Skeletal muscle tissue (tissue), 4 donors: ENCODE results near the gene BCDIN3D. TPM values are rescaled to one million over a fixed set of nuclear protein-coding genes. Genes with fewer than 3 reads are reported as not detected.

Source experiments
- H3K27ac ChIP-seq: one replicate; pipeline ENCODE4 v1.7.0; 2013; ENCODE audit warnings: mild to moderate bottlenecking, low read depth, low read length, inconsistent platforms
- H3K27me3 ChIP-seq, 3 donors: one replicate each; pipeline ENCODE4 v1.7.0; 2013; ENCODE audit warnings: low read length in 3 of 3; ENCODE audit not compliant: control insufficient read depth in 3 of 3, insufficient read depth in 3 of 3
- H3K36me3 ChIP-seq, 3 donors: one replicate each; pipeline ENCODE4 v1.7.0; 2013; ENCODE audit warnings: low read length in 3 of 3; ENCODE audit not compliant: control insufficient read depth in 3 of 3, insufficient read depth in 3 of 3
- H3K4me1 ChIP-seq, 3 donors: one replicate each; pipeline ENCODE4 v1.7.0; 2013; ENCODE audit warnings: low read length in 3 of 3, mild to moderate bottlenecking in 3 of 3; ENCODE audit not compliant: control insufficient read depth in 3 of 3, insufficient read depth in 3 of 3
- H3K4me3 ChIP-seq, 3 donors: one replicate each; pipeline ENCODE4 v1.7.0; 2013; ENCODE audit warnings: low read length in 3 of 3
- H3K9ac ChIP-seq, 3 donors: one replicate each; pipeline ENCODE4 v1.7.0; 2013; ENCODE audit warnings: low read length in 3 of 3, mild to moderate bottlenecking in 3 of 3, moderate library complexity in 2 of 3, low read depth in 1 of 3
- H3K9me3 ChIP-seq, 3 donors: one replicate each; pipeline ENCODE4 v1.7.0; 2013; ENCODE audit warnings: low read length in 3 of 3; ENCODE audit not compliant: control insufficient read depth in 3 of 3
- total RNA-seq: library from RNA; depleted of rRNA; stranded (reverse); fragments of >200 nt; gene quantifications from one replicate; pipeline ENCODE4 v1.2.3, GENCODE V29; 2014
- donor health status: Osteomylitis.

BCDIN3D gene
- total RNA-seq, result 6.8 TPM

GRCh38 chr12:49842519-49843352, at the start of gene BCDIN3D:
TSS of gene BCDIN3D (minus strand) at chr12:49843106. CDS start at chr12:49843087, 19 bp downstream.
- H3K9ac ChIP-seq, result peak within 1 kb of the TSS; percentile 92 to 94 (median 93)
- H3K27me3 ChIP-seq, result peaks cover 0 to 8% (median 7%) of the 10 kb centered on the region in 3 donors
- no peaks in the 10 kb centered on the region for H3K9me3 ChIP-seq
- peak within 1 kb of the TSS; percentile 90 for H3K27ac ChIP-seq
- peak within 1 kb of the TSS; percentile 93 to 98 (median 97) for H3K4me3 ChIP-seq
- peaks cover 11 to 21% (median 16%) of the 10 kb centered on the region in 3 donors for H3K4me1 ChIP-seq
- peaks cover 0 to 7% (median 0%) of the 10 kb centered on the region in 3 donors for H3K36me3 ChIP-seq

- H3K36me3 ChIP-seq, result no peaks in the 10 kb centered on the region
- H3K4me3 ChIP-seq, result no peak overlapping the region
- no peaks in the 10 kb centered on the region for H3K4me1 ChIP-seq
- peaks cover 2 to 19% (median 5%) of the 10 kb centered on the region in 3 donors for H3K27me3 ChIP-seq
- H3K9me3 ChIP-seq, result no peaks in the 10 kb centered on the region
- H3K27ac ChIP-seq, result no peak overlapping the region
- H3K9ac ChIP-seq, result no peak overlapping the region
Observed at GRCh38 chr12:49892084-49892731, 49.3 kb upstream of the BCDIN3D start.

GRCh38 chr12:49891476-49891875, 48.6 kb upstream of the BCDIN3D start:
- no peak overlapping the region for H3K27ac ChIP-seq
- no peaks in the 10 kb centered on the region for H3K36me3 ChIP-seq
- no peak overlapping the region for H3K4me3 ChIP-seq
- no peak overlapping the region for H3K9ac ChIP-seq
- H3K27me3 ChIP-seq, result peaks cover 2 to 15% (median 5%) of the 10 kb centered on the region in 3 donors
- no peaks in the 10 kb centered on the region for H3K4me1 ChIP-seq
- H3K9me3 ChIP-seq, result no peaks in the 10 kb centered on the region

- Histone ChIP-seq H3K4me1 (no peaks in the 10 kb centered on the region), H3K4me3 (no peak overlapping the region), H3K36me3 (no peaks in the 10 kb centered on the region), H3K27ac (no peak overlapping the region), H3K9me3 (no peaks in the 10 kb centered on the region), H3K9ac (no peak overlapping the region), H3K27me3 (peaks cover 4 to 17% (median 5%) of the 10 kb centered on the region in 3 donors)
Observed at GRCh38 chr12:49891012-49891411, 48.1 kb upstream of the BCDIN3D start.

GRCh38 chr12:49890096-49890461, 47.2 kb upstream of the BCDIN3D start:
- Histone ChIP-seq H3K4me3 (no peak overlapping the region), H3K27me3 (peaks cover 5 to 19% (median 8%) of the 10 kb centered on the region in 3 donors), H3K9me3 (no peaks in the 10 kb centered on the region), H3K27ac (no peak overlapping the region), H3K36me3 (no peaks in the 10 kb centered on the region), H3K4me1 (no peaks in the 10 kb centered on the region), H3K9ac (no peak overlapping the region)

- H3K9me3 ChIP-seq, result no peaks in the 10 kb centered on the region
- no peaks in the 10 kb centered on the region for H3K36me3 ChIP-seq
- peaks cover 5 to 19% (median 11%) of the 10 kb centered on the region in 3 donors for H3K27me3 ChIP-seq
- no peak overlapping the region for H3K9ac ChIP-seq
- H3K27ac ChIP-seq, result no peak overlapping the region
- H3K4me3 ChIP-seq, result no peak overlapping the region
- H3K4me1 ChIP-seq, result no peaks in the 10 kb centered on the region
Observed at GRCh38 chr12:49889361-49890095, 46.6 kb upstream of the BCDIN3D start.

- Histone ChIP-seq H3K9me3 (no peaks in the 10 kb centered on the region), H3K36me3 (no peaks in the 10 kb centered on the region), H3K27ac (no peak overlapping the region), H3K4me1 (no peaks in the 10 kb centered on the region), H3K9ac (no peak overlapping the region), H3K4me3 (no peak overlapping the region), H3K27me3 (peaks cover 5 to 19% (median 14%) of the 10 kb centered on the region in 3 donors)
Observed at GRCh38 chr12:49888461-49889151, 45.7 kb upstream of the BCDIN3D start.

- no peaks in the 10 kb centered on the region for H3K4me1 ChIP-seq
- no peak overlapping the region for H3K27ac ChIP-seq
- H3K9me3 ChIP-seq, result no peaks in the 10 kb centered on the region
- no peak overlapping the region for H3K9ac ChIP-seq
- peaks cover 5 to 19% (median 12%) of the 10 kb centered on the region in 3 donors for H3K27me3 ChIP-seq
- H3K36me3 ChIP-seq, result no peaks in the 10 kb centered on the region
- H3K4me3 ChIP-seq, result no peak overlapping the region
Observed at GRCh38 chr12:49887536-49888401, 44.9 kb upstream of the BCDIN3D start.

- Histone ChIP-seq H3K4me3 (no peak overlapping the region), H3K36me3 (no peaks in the 10 kb centered on the region), H3K9me3 (no peaks in the 10 kb centered on the region), H3K9ac (no peak overlapping the region), H3K4me1 (no peaks in the 10 kb centered on the region), H3K27ac (no peak overlapping the region), H3K27me3 (peaks cover 0 to 18% (median 15%) of the 10 kb centered on the region in 3 donors)
Observed at GRCh38 chr12:49887091-49887490, 44.2 kb upstream of the BCDIN3D start.
